Esophagus muscularis mucosa (tissue), 4 donors: ENCODE measurements around the gene MATN1. TPM values are rescaled to one million over a fixed set of nuclear protein-coding genes. Genes with fewer than 3 reads are reported as not detected.

Source experiments
- DNase-seq: peaks from one replicate; pipeline ENCODE4 v3.0.0-alpha.2; 2017; ENCODE audit errors: extremely low spot score
- H3K27ac ChIP-seq, 4 donors: fragments of 200-600 bp; sonication (generic); replicated peaks in 1 of 4; 1 replicate in 3 of 4; 2 replicates in 1 of 4; pipeline ENCODE4 v1.5.1; 2016 to 2019; ENCODE audit warnings: mild to moderate bottlenecking in 1 of 4
- H3K27me3 ChIP-seq, 4 donors: fragments of 200-600 bp; sonication (generic); one replicate each; pipeline versions ENCODE4 v1.5.1 to v1.6.0; 2016 to 2019
- H3K36me3 ChIP-seq, 4 donors: fragments of 200-600 bp; sonication (generic); one replicate each; pipeline ENCODE4 v1.5.1; 2016 to 2019
- H3K4me1 ChIP-seq, 4 donors: fragments of 200-600 bp; sonication (generic); one replicate each; pipeline ENCODE4 v1.5.1; 2016 to 2019
- H3K4me3 ChIP-seq, 4 donors: fragments of 200-600 bp; sonication (generic); 1 replicate in 2 of 4; 2 replicates in 2 of 4; pipeline ENCODE4 v1.5.1; 2016 to 2019; ENCODE audit warnings: mild to moderate bottlenecking in 4 of 4, moderate library complexity in 1 of 4
- H3K9me3 ChIP-seq, 4 donors: fragments of 200-600 bp; sonication (generic); 1 replicate in 3 of 4; 2 replicates in 1 of 4; pipeline ENCODE4 v1.5.1; 2016 to 2019
- EP300 ChIP-seq: sonication (generic); formaldehyde crosslinking; IDR thresholded peaks from one replicate; pipeline ENCODE4 v1.6.1; 2017; ENCODE audit warnings: antibody characterized with exemption
- POLR2A ChIP-seq: fragments of 450-650 bp; IDR thresholded peaks from one replicate; pipeline ENCODE4 v1.6.1; 2017; ENCODE audit warnings: antibody characterized with exemption, moderate library complexity, mild to moderate bottlenecking, low read depth
- POLR2AphosphoS5 ChIP-seq, 2 donors: sonication (generic); formaldehyde crosslinking; IDR thresholded peaks; one replicate each; pipeline ENCODE4 v1.6.1; 2017; ENCODE audit warnings: antibody characterized with exemption in 2 of 2
- WGBS: methylation state at CpG from one replicate; pipeline ENCODE4 v1.1.5; 2018; 5-methylcytosine and 5-hydroxymethylcytosine counted together
- intact Hi-C: fragments of 100-400 bp; cut with DNase I; formaldehyde crosslinking; loops from one replicate; pipeline ENCODE4 v1.15.1; 2023
- total RNA-seq, 4 donors: library from RNA; depleted of rRNA; stranded (reverse); fragments of >200 nt; gene quantifications; one replicate each; pipeline versions ENCODE4 v1.1.0 to v1.2.1, GENCODE V29; 2016
- TF ChIP-seq, protein P1 (sequence below), 3 experiments: fragments of 200-600 bp in 2 of 3; fragments of 450-650 bp in 1 of 3; sonication (generic) in 2 of 3; IDR thresholded peaks; one replicate each; pipeline ENCODE4 v1.5.1; 2017 to 2019; ENCODE audit warnings: antibody characterized with exemption in 3 of 3, mild to moderate bottlenecking in 2 of 3, moderate library complexity in 1 of 3

MATN1 gene
- total RNA-seq, 4 donors from 2014 or later: not detected

DNA sequence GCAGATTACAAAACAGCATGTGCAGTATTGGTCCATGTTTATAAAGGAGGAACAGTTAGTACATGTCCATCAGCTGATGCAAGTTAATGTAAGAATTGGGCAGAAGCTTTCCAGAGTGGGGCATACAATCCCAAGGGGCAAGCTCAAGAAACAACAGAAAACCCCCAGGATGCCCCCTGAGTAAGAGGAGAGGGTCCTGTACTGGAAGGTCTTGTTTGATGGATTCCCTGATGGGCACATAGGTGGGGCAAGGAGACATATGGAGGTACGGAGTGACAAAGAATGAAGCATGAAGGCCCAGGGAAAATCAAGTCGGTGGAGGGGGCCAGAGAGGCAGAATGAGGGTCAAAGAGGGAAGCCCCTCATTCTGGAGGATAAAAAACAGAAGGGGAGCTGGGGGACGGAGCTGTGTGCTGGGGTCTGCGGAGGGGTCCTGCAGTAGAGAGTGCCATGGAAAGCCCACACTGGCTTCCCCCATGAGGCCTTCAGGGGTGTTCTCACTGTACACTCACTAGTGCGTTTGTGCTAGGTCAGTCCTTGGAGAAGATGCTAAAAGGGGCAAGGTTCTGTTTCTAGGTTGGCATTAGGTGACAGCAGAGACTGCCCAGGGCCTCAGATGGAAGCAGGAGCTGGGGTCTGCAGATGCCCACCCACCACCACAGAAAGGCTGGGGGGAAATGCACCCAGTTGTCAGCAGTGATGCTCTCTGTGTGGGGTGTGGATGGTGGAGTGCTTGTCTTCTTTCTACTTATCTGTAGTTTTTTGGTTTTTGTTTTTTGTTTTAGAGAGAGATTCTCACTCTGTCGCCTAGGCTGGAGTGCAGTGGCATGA lies 12.5 kb upstream of the MATN1 start:
- Histone ChIP-seq H3K4me1 (no peaks in the 10 kb centered on the region), H3K27me3 (peaks cover 0 to 13% (median 0%) of the 10 kb centered on the region in 4 donors), H3K27ac (no peak overlapping the region), H3K36me3 (peaks cover 0 to 17% (median 0%) of the 10 kb centered on the region in 4 donors), H3K9me3 (no peaks in the 10 kb centered on the region), H3K4me3 (no peak overlapping the region)
- no peak for DNase-seq
- intact Hi-C loops: no loop called here
- TF ChIP-seq, protein P1, sequence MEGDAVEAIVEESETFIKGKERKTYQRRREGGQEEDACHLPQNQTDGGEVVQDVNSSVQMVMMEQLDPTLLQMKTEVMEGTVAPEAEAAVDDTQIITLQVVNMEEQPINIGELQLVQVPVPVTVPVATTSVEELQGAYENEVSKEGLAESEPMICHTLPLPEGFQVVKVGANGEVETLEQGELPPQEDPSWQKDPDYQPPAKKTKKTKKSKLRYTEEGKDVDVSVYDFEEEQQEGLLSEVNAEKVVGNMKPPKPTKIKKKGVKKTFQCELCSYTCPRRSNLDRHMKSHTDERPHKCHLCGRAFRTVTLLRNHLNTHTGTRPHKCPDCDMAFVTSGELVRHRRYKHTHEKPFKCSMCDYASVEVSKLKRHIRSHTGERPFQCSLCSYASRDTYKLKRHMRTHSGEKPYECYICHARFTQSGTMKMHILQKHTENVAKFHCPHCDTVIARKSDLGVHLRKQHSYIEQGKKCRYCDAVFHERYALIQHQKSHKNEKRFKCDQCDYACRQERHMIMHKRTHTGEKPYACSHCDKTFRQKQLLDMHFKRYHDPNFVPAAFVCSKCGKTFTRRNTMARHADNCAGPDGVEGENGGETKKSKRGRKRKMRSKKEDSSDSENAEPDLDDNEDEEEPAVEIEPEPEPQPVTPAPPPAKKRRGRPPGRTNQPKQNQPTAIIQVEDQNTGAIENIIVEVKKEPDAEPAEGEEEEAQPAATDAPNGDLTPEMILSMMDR (IDR thresholded peaks at IDR 0.05): no peak
- TF ChIP-seq POLR2AphosphoS5 (IDR thresholded peaks at IDR 0.05) (no peak), POLR2A (no peak), EP300 (no peak)
- 90% methylated on average over 6 of the region's 6 CpGs for WGBS

DNA sequence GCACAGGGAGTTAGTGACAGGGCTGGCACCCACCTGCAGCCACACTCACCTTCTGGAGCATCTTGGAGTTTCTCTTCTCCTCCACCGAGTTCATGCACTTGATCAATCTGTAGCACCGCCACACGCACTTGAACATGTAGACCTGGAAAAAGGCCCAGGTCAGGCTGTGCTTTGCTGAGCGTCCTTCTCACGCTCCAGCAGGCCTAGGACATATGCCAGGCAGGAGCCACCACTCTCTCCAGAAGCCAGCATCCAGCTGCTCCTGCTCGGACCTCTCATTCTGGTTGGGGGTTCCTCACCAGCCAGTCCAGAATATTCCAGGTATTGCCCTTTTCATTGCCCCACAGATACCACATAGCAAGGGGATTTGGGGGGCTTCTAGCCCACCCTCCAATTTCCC lies 11.7 kb upstream of the MATN1 start:
- Histone ChIP-seq H3K27ac (no peak overlapping the region), H3K9me3 (no peaks in the 10 kb centered on the region), H3K4me3 (no peak overlapping the region), H3K4me1 (peaks cover 0 to 4% (median 0%) of the 10 kb centered on the region in 4 donors), H3K36me3 (peaks cover 0 to 17% (median 0%) of the 10 kb centered on the region in 4 donors), H3K27me3 (peaks cover 0 to 13% (median 0%) of the 10 kb centered on the region in 4 donors)
- 90% methylated on average over 6 of the region's 6 CpGs for WGBS
- TF ChIP-seq EP300: no peak
- no peak for TF ChIP-seq POLR2A
- no peak for TF ChIP-seq POLR2AphosphoS5 (IDR thresholded peaks at IDR 0.05)
- TF ChIP-seq, protein P1 (IDR thresholded peaks at IDR 0.05): no peak
- no peak for DNase-seq
- intact Hi-C loops: no loop called here

DNA sequence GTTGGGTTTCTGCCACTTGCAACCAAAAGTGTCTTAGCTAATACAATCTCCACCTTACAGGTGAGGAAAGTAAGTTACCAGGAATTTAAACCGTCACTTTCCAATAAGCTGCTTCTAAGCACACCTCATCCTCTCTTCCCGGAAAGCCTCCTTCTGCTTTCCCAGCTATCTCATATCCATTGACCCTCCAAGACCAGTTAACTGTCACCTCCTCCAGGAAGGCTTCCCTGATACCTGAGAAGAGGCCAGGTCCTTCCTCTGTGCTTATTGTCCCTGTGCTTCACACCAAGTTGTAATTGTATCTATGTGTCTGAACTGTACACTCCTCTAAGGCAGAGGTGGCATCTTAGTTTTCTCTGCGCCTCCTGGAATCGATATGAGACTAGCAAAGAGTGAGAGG lies 11.2 kb upstream of the MATN1 start:
- no peak for DNase-seq
- WGBS: 96% methylated on average over 4 of the region's 4 CpGs

DNA sequence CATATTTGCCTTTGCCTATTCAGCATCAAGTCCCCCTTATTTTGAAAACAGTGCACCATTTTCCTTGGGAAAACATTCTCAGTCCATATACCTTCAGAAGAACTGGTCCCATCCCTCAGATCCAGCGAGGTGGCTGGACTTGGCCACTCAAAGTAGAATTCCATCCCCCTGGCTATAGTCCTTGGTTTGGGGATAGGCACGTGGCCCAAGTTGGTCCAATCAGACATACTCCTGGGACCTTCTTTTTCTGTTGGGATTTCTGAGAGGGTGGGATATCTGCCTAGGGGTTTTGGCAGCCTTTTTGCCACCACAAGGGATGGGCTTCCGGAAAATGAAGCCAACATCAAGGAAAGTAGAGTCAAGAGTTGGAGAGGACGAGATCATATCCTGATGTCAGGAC lies 10.7 kb upstream of the MATN1 start:
- 95% methylated on average over 4 of the region's 4 CpGs for WGBS
- H3K9me3 ChIP-seq: no peaks in the 10 kb centered on the region
- peaks cover 0 to 13% (median 0%) of the 10 kb centered on the region in 4 donors for H3K27me3 ChIP-seq
- intact Hi-C loops: no loop called here
- DNase-seq: no peak
- no peak overlapping the region for H3K27ac ChIP-seq
- peaks cover 0 to 4% (median 0%) of the 10 kb centered on the region in 4 donors for H3K4me1 ChIP-seq
- no peak overlapping the region for H3K4me3 ChIP-seq
- H3K36me3 ChIP-seq: peaks cover 0 to 17% (median 0%) of the 10 kb centered on the region in 4 donors
- no peak for TF ChIP-seq POLR2A
- no peak for TF ChIP-seq POLR2AphosphoS5 (IDR thresholded peaks at IDR 0.05)
- no peak for TF ChIP-seq EP300
- TF ChIP-seq, protein P1 (IDR thresholded peaks at IDR 0.05): no peak

More for the DNA sequence above, 11.2 kb upstream of the MATN1 start:
- TF ChIP-seq POLR2A: no peak
- TF ChIP-seq, protein P1 (IDR thresholded peaks at IDR 0.05): no peak
- TF ChIP-seq POLR2AphosphoS5 (IDR thresholded peaks at IDR 0.05): no peak
- no peak for TF ChIP-seq EP300
- H3K27me3 ChIP-seq: peaks cover 0 to 13% (median 0%) of the 10 kb centered on the region in 4 donors
- no peak overlapping the region for H3K4me3 ChIP-seq
- H3K27ac ChIP-seq: no peak overlapping the region
- intact Hi-C loops: no loop called here
- peaks cover 0 to 4% (median 0%) of the 10 kb centered on the region in 4 donors for H3K4me1 ChIP-seq
- peaks cover 0 to 17% (median 0%) of the 10 kb centered on the region in 4 donors for H3K36me3 ChIP-seq
- H3K9me3 ChIP-seq: no peaks in the 10 kb centered on the region
